HepG2 (cell line): ENCODE results near the gene CENPP. TPM values are rescaled to one million over a fixed set of nuclear protein-coding genes. Genes with fewer than 3 reads are reported as not detected.

Experiments used
- ATAC-seq: fragments of 200-7000 bp; cut with Tn5 transposase; 3 replicates; pipeline ENCODE4 v1.9.1; 2020; ENCODE audit warnings: mild to moderate bottlenecking, moderate library complexity
- BruUV-seq: library from RNA; stranded (reverse); fragments of 400-500 nt; replicated peaks from 2 replicates; lab custom pipeline; 2021; lab: Mats Ljungman, UMichigan
- CTCF ChIA-PET: fragments of 300-600 bp; formaldehyde crosslinking; extraction: SDS; loops from one replicate; lab custom pipeline; 2021; ENCODE audit warnings: low total read pairs, inconsistent platforms, low intra/inter-chr PET ratio; lab: Yijun Ruan, JAX
- POLR2A ChIA-PET: fragments of 350-600 bp; sonication (Branson Sonifier 250); formaldehyde crosslinking; loops from one replicate; lab custom pipeline; 2020; ENCODE audit warnings: antibody characterized with exemption, inconsistent platforms; lab: Yijun Ruan, JAX
- DNase-seq: peaks from one replicate; pipeline ENCODE4 v3.0.0-alpha.2; 2015; ENCODE audit warnings: low spot score
- FAIRE-seq: peaks from 3 replicates; lab custom pipeline; 2011; peaks lifted over from hg19 to GRCh38; lab: Jason Lieb, UNC
- H2AFZ ChIP-seq: one replicate; pipeline ENCODE4 v1.6.1; 2011; ENCODE audit warnings: low read length, inconsistent platforms
- H3K27ac ChIP-seq: fragments of 300-600 bp; 3 replicates; pipeline ENCODE4 v1.8.0; 2011; ENCODE audit warnings: mixed run types, mild to moderate bottlenecking, mixed read lengths, low read length, inconsistent platforms; ENCODE audit not compliant: insufficient read depth; ENCODE audit errors: extremely low read length
- H3K27me3 ChIP-seq, 2 experiments: fragments of 200-600 bp in 1 of 2; 2 replicates in 1 of 2; 3 replicates in 1 of 2; pipeline versions ENCODE4 v1.6.0 to v1.8.0; 2011; ENCODE audit warnings: low read length in 2 of 2, mild to moderate bottlenecking in 2 of 2, moderate library complexity in 2 of 2, inconsistent platforms in 1 of 2; ENCODE audit not compliant: insufficient read depth in 2 of 2, control insufficient read depth in 1 of 2
- H3K36me3 ChIP-seq, 2 experiments: fragments of 200-600 bp in 1 of 2; replicated peaks in 1 of 2; 2 replicates in 1 of 2; 3 replicates in 1 of 2; pipeline versions ENCODE4 v1.5.1 to v1.8.0; 2011; ENCODE audit warnings: low read length in 2 of 2, inconsistent platforms in 1 of 2; ENCODE audit not compliant: insufficient read depth in 2 of 2, control insufficient read depth in 1 of 2
- H3K4me1 ChIP-seq: 2 replicates; pipeline ENCODE4 v1.5.1; 2012; ENCODE audit warnings: low read length, inconsistent platforms; ENCODE audit not compliant: insufficient read depth
- H3K4me2 ChIP-seq: 2 replicates; pipeline ENCODE4 v1.6.0; 2011; ENCODE audit warnings: low read depth, low read length, inconsistent platforms
- H3K4me3 ChIP-seq, 3 experiments: fragments of 200-600 bp in 1 of 3; sonication (generic), shearing (Covaris generic) in 1 of 3; replicated peaks in 1 of 3; 2 replicates each; pipeline ENCODE4 v1.5.1; 2011 to 2016; ENCODE audit warnings: low read length in 3 of 3, inconsistent platforms in 2 of 3, low read depth in 2 of 3, mild to moderate bottlenecking in 2 of 3, control low read depth in 1 of 3, mixed read lengths in 1 of 3; ENCODE audit not compliant: insufficient read depth in 1 of 3
- H3K79me2 ChIP-seq: one replicate; pipeline ENCODE4 v1.6.1; 2011; ENCODE audit warnings: low read length, inconsistent platforms; ENCODE audit not compliant: insufficient read depth
- H3K9ac ChIP-seq: 2 replicates; pipeline ENCODE4 v1.6.0; 2011; ENCODE audit warnings: mild to moderate bottlenecking, low read depth, low read length, inconsistent platforms; ENCODE audit not compliant: insufficient read depth
- H3K9me3 ChIP-seq: 2 replicates; pipeline ENCODE4 v1.5.1; 2012; ENCODE audit warnings: mild to moderate bottlenecking, low read length
- H4K20me1 ChIP-seq: 2 replicates; pipeline ENCODE4 v1.6.0; 2011; ENCODE audit warnings: inconsistent platforms, mild to moderate bottlenecking, low read length, moderate library complexity; ENCODE audit not compliant: insufficient read depth
- ADNP ChIP-seq: sonication (generic); formaldehyde crosslinking; IDR thresholded peaks from 2 replicates; pipeline ENCODE4 v1.4.0; 2020; ENCODE audit warnings: missing genetic modification reagents
- ASH2L ChIP-seq: fragments of 300-600, 200-600 bp; sonication (generic); IDR thresholded peaks from 2 replicates; pipeline ENCODE4 v1.7.0; 2017; ENCODE audit warnings: low read depth, mild to moderate bottlenecking, moderate library complexity, mixed read lengths, low read length; ENCODE audit not compliant: insufficient read length
- BRD4 ChIP-seq: sonication (generic); formaldehyde crosslinking; IDR thresholded peaks from 2 replicates; pipeline ENCODE4 v1.4.0; 2020; ENCODE audit warnings: missing genetic modification reagents
- CERS6 ChIP-seq: sonication (generic); formaldehyde crosslinking; IDR thresholded peaks from 2 replicates; pipeline ENCODE4 v1.5.0; 2020; ENCODE audit warnings: missing genetic modification reagents
- ISL2 ChIP-seq: sonication (generic); formaldehyde crosslinking; IDR thresholded peaks from 2 replicates; pipeline ENCODE4 v1.5.0; 2020; ENCODE audit warnings: missing genetic modification reagents
- MBD4 ChIP-seq: IDR thresholded peaks from 2 replicates; pipeline ENCODE4 v1.6.1; 2012; ENCODE audit warnings: low read length, inconsistent platforms, borderline replicate concordance
- POGZ ChIP-seq: sonication (generic); formaldehyde crosslinking; IDR thresholded peaks from 2 replicates; pipeline ENCODE4 v1.4.0; 2020; ENCODE audit warnings: mild to moderate bottlenecking, missing genetic modification reagents
- POLR2AphosphoS5 ChIP-seq: IDR thresholded peaks from 2 replicates; pipeline ENCODE4 v1.6.1; 2012; ENCODE audit warnings: low read depth, low read length
- SRY ChIP-seq: sonication (generic); formaldehyde crosslinking; IDR thresholded peaks from 2 replicates; pipeline ENCODE4 v1.8.0; 2022; ENCODE audit warnings: mild to moderate bottlenecking, missing genetic modification reagents
- ZNF101 ChIP-seq: sonication (generic); formaldehyde crosslinking; IDR thresholded peaks from 2 replicates; pipeline ENCODE4 v1.4.0; 2020; ENCODE audit warnings: mild to moderate bottlenecking, low read depth, missing genetic modification reagents, borderline replicate concordance
- ZNF207 ChIP-seq: fragments of 450-650 bp; IDR thresholded peaks from 2 replicates; pipeline ENCODE4 v1.6.1; 2016; ENCODE audit warnings: antibody characterized with exemption, borderline replicate concordance
- ZNF570 ChIP-seq: sonication (generic); formaldehyde crosslinking; IDR thresholded peaks from 2 replicates; pipeline ENCODE4 v1.4.0; 2020; ENCODE audit warnings: mild to moderate bottlenecking, missing genetic modification reagents, borderline replicate concordance
- ZNF687 ChIP-seq: sonication (generic); formaldehyde crosslinking; IDR thresholded peaks from 2 replicates; pipeline ENCODE4 v1.5.1; 2020; ENCODE audit warnings: mild to moderate bottlenecking, missing genetic modification reagents, moderate library complexity
- ZNF773 ChIP-seq: sonication (generic); formaldehyde crosslinking; IDR thresholded peaks from 2 replicates; pipeline ENCODE4 v1.4.0; 2020; ENCODE audit warnings: missing genetic modification reagents, borderline replicate concordance
- ZSCAN31 ChIP-seq: sonication (generic); formaldehyde crosslinking; IDR thresholded peaks from 2 replicates; pipeline ENCODE4 v1.5.0; 2020; ENCODE audit warnings: low read depth, mild to moderate bottlenecking, missing genetic modification reagents
- WGBS: methylation state at CpG from one replicate; pipeline ENCODE4 v1.1.6; 2017; ENCODE audit warnings: low lambda C conversion rate; 5-methylcytosine and 5-hydroxymethylcytosine counted together
- in situ Hi-C: cut with HindIII; loops from 2 replicates; pipeline ENCODE4 v1.10.0; 2017; ENCODE audit warnings: low pct_unique_long_range_greater_than_20kb; ENCODE audit not compliant: extremely low pct_ligation_motif_present
- intact Hi-C: fragments of 100-400 bp; cut with micrococcal nuclease; formaldehyde crosslinking; loops from one replicate; pipeline ENCODE4 v1.10.0; 2022; ENCODE audit not compliant: unreplicated experiment
- polyA plus RNA-seq, 8 experiments: library from polyadenylated mRNA; depleted of rRNA in 3 of 8; stranded (reverse) in 7 of 8; unstranded in 1 of 8; fragments of >200 nt; fragmentation: Illumina TruSeq in 4 of 8; extraction: Trizol in 4 of 8; gene quantifications; 2 replicates each; pipeline versions ENCODE4 v1.2.1 to v1.2.3, GENCODE V29; 2011 to 2016; ENCODE audit warnings: low read depth in 4 of 8, missing spikeins in 1 of 8, mixed read lengths in 1 of 8; ENCODE audit not compliant: insufficient read depth in 1 of 8
- total RNA-seq, 5 experiments: library from RNA; depleted of rRNA; stranded (reverse); fragments of >200 nt; fragmentation: Illumina TruSeq; extraction: Trizol; gene quantifications; 2 replicates each; pipeline ENCODE4 v1.2.3, GENCODE V29; 2016; ENCODE audit warnings: low read depth in 1 of 5

The CENPP gene
- total and polyA plus RNA-seq, 2 of the 13 experiments (the other 11 are each of a cell fraction or from before 2014, with no cell fraction given) = 2.0 to 11.4 TPM

GRCh38 chr9:92429836-92430235, 104.1 kb downstream of the CENPP start:
- no peak overlapping the region for H3K9ac ChIP-seq
- POLR2A ChIA-PET = no interaction called here
- no peaks in the 10 kb centered on the region for H3K9me3 ChIP-seq
- DNase-seq (no peak), FAIRE-seq (no peak), ATAC-seq (no peak)
- intact Hi-C loops = no loop called here
- CTCF ChIA-PET = no interaction called here
- no peak overlapping the region for H2AFZ ChIP-seq
- no peaks in the 10 kb centered on the region for H3K79me2 ChIP-seq
- BruUV-seq = no TSS peak
- no peaks in the 10 kb centered on the region for H3K27me3 ChIP-seq
- H3K4me3 ChIP-seq = no peak overlapping the region
- H3K4me1 ChIP-seq = no peaks in the 10 kb centered on the region
- no peak overlapping the region for H3K4me2 ChIP-seq
- WGBS = 58% methylated on average over 2 of the region's 2 CpGs
- no peak for TF ChIP-seq ZNF687 (CRISPR knock-in tag)
- H3K27ac ChIP-seq = no peak overlapping the region
- no peaks in the 10 kb centered on the region for H3K36me3 ChIP-seq
- in situ Hi-C loops = loop anchor here (25.0 kb wide), 1 partner anchor 293 kb away; no protein-coding TSS in a partner anchor
- no peaks in the 10 kb centered on the region for H4K20me1 ChIP-seq

- no peak overlapping the region for H2AFZ ChIP-seq
- POLR2A ChIA-PET = no interaction called here
- no peak overlapping the region for H3K4me2 ChIP-seq
- H3K4me3 ChIP-seq = no peak overlapping the region
- in situ Hi-C loops (loop anchor here (25.0 kb wide), 1 partner anchor 295 kb away; no protein-coding TSS in a partner anchor), intact Hi-C loops (no loop called here)
- H3K9me3 ChIP-seq = no peaks in the 10 kb centered on the region
- CTCF ChIA-PET = no interaction called here
- H3K27ac ChIP-seq = no peak overlapping the region
- H4K20me1 ChIP-seq = no peaks in the 10 kb centered on the region
- no TSS peak for BruUV-seq
- H3K27me3 ChIP-seq = no peaks in the 10 kb centered on the region
- no peak for ATAC-seq
- no peak overlapping the region for H3K9ac ChIP-seq
- H3K4me1 ChIP-seq = no peaks in the 10 kb centered on the region
- no peaks in the 10 kb centered on the region for H3K79me2 ChIP-seq
- 82% methylated on average over 5 of the region's 5 CpGs for WGBS
- no peak for FAIRE-seq
- no peaks in the 10 kb centered on the region for H3K36me3 ChIP-seq
- DNase-seq = no peak
- no peak for TF ChIP-seq ZNF570 (CRISPR knock-in tag)
- TF ChIP-seq POLR2AphosphoS5 = no peak
- no peak for TF ChIP-seq ASH2L
- TF ChIP-seq ZSCAN31 (CRISPR knock-in tag) = no peak
- TF ChIP-seq BRD4 (CRISPR knock-in tag) = no peak
- no peak for TF ChIP-seq ZNF101 (CRISPR knock-in tag)
- TF ChIP-seq CERS6 (CRISPR knock-in tag) = no peak
- TF ChIP-seq ZNF773 (CRISPR knock-in tag) = no peak
- TF ChIP-seq ZNF207 = no peak
- no peak for TF ChIP-seq POGZ (CRISPR knock-in tag)
- no peak for TF ChIP-seq MBD4
- TF ChIP-seq SRY (CRISPR knock-in tag) = no peak
- no peak for TF ChIP-seq ADNP (CRISPR knock-in tag)
- no peak for TF ChIP-seq ISL2
Observed at GRCh38 chr9:92432350-92432749, 106.6 kb downstream of the CENPP start.
